ENCODE measurements around the gene NDST1.
A peak's percentile ranks its signal among the peaks of the same experiment; 100 is the strongest.

The NDST1 gene

GRCh38 chr5:150500905-150501304 lies 7.0 kb upstream of the NDST1 start:
- intact Hi-C loops (cut with DNase I; ENCODE audit: low total_unique reads), result no loop called here
- DNase-seq, result no peak
- Histone ChIP-seq H3K27ac (peak overlapping the region; percentile 83 to 96), H3K4me3 (no peak overlapping the region), H3K4me1 (peaks cover 18 to 100% (median 94%) of the 10 kb centered on the region in 4 donors), H3K36me3 (no peaks in the 10 kb centered on the region), H3K27me3 (no peaks in the 10 kb centered on the region), H3K9me3 (no peaks in the 10 kb centered on the region)
- no peak for TF ChIP-seq CTCF (IDR thresholded peaks at IDR 0.05)

- H3K27ac ChIP-seq, result peak overlapping the region; percentile 83 to 96
- H3K4me1 ChIP-seq, result peaks cover 16 to 100% (median 98%) of the 10 kb centered on the region in 4 donors
- no peaks in the 10 kb centered on the region for H3K9me3 ChIP-seq
- no peaks in the 10 kb centered on the region for H3K27me3 ChIP-seq
- intact Hi-C loops (cut with DNase I; ENCODE audit: low total_unique reads), result no loop called here
- TF ChIP-seq CTCF (IDR thresholded peaks at IDR 0.05), result no peak
- H3K36me3 ChIP-seq, result no peaks in the 10 kb centered on the region
- H3K4me3 ChIP-seq, result no peak overlapping the region
- DNase-seq, result no peak
These were observed 5.8 kb upstream of the NDST1 start for GRCh38 chr5:150502106-150502505.

- Histone ChIP-seq H3K9me3 (no peaks in the 10 kb centered on the region), H3K27ac (peak overlapping the region; percentile 83 to 96), H3K27me3 (no peaks in the 10 kb centered on the region), H3K4me3 (no peak overlapping the region), H3K36me3 (no peaks in the 10 kb centered on the region), H3K4me1 (peaks cover 19 to 100% (median 98%) of the 10 kb centered on the region in 4 donors)
- TF ChIP-seq CTCF (IDR thresholded peaks at IDR 0.05), result no peak
- intact Hi-C loops (cut with DNase I; ENCODE audit: low total_unique reads), result no loop called here
- DNase-seq, result no peak
These were observed 5.1 kb upstream of the NDST1 start for GRCh38 chr5:150502847-150503246.

- peak overlapping the region; percentile 83 to 96 for H3K27ac ChIP-seq
These were observed 4.5 kb upstream of the NDST1 start for GRCh38 chr5:150503386-150503785.

GRCh38 chr5:150503977-150504620 lies 3.8 kb upstream of the NDST1 start:
- TF ChIP-seq CTCF (IDR thresholded peaks at IDR 0.05), result no peak
- H3K36me3 ChIP-seq, result no peaks in the 10 kb centered on the region
- peak in 1 of 2 donors; percentile 90 for DNase-seq
- intact Hi-C loops (cut with DNase I; ENCODE audit: low total_unique reads), result no loop called here
- H3K4me3 ChIP-seq, result no peak overlapping the region
- H3K4me1 ChIP-seq, result peaks cover 12 to 100% (median 98%) of the 10 kb centered on the region in 4 donors
- no peaks in the 10 kb centered on the region for H3K9me3 ChIP-seq
- H3K27ac ChIP-seq, result peak overlapping the region; percentile 83 to 96
- no peaks in the 10 kb centered on the region for H3K27me3 ChIP-seq

More at GRCh38 chr5:150503386-150503785, 4.5 kb upstream of the NDST1 start:
- no peaks in the 10 kb centered on the region for H3K36me3 ChIP-seq
- TF ChIP-seq CTCF (IDR thresholded peaks at IDR 0.05), result no peak
- no peak overlapping the region for H3K4me3 ChIP-seq
- peaks cover 17 to 100% (median 98%) of the 10 kb centered on the region in 4 donors for H3K4me1 ChIP-seq
- H3K9me3 ChIP-seq, result no peaks in the 10 kb centered on the region
- intact Hi-C loops (cut with DNase I; ENCODE audit: low total_unique reads), result no loop called here
- H3K27me3 ChIP-seq, result no peaks in the 10 kb centered on the region
- no peak for DNase-seq

All from tibial artery (tissue), 4 donors.